Bronchial epithelial cell (primary cell): ENCODE results near the gene IL21. TPM values are rescaled to one million over a fixed set of nuclear protein-coding genes. Genes with fewer than 3 reads are reported as not detected.

ENCODE experiments used
- DNase-seq: peaks from one replicate; pipeline ENCODE4 v3.0.0-alpha.2; 2010; ENCODE audit warnings: low read depth
- FAIRE-seq: peaks from 2 replicates; lab custom pipeline; 2011; peaks lifted over from hg19 to GRCh38; lab: Jason Lieb, UNC
- H3K27me3 ChIP-seq: 2 replicates; pipeline ENCODE4 v1.5.1; 2011; ENCODE audit warnings: low read length; ENCODE audit not compliant: control insufficient read depth, insufficient read depth
- H3K36me3 ChIP-seq: 2 replicates; pipeline ENCODE4 v1.5.1; 2011; ENCODE audit warnings: low read length; ENCODE audit not compliant: control insufficient read depth, insufficient read depth
- H3K4me3 ChIP-seq: 2 replicates; pipeline ENCODE4 v1.5.1; 2011; ENCODE audit warnings: mild to moderate bottlenecking, low read depth, low read length, control low read depth
- CTCF ChIP-seq: IDR thresholded peaks from 2 replicates; pipeline ENCODE4 v1.5.1; 2011; ENCODE audit warnings: mild to moderate bottlenecking, moderate library complexity, low read length, control low read depth, inconsistent platforms; ENCODE audit not compliant: insufficient read depth, severe bottlenecking
- total RNA-seq: library from RNA; depleted of rRNA; stranded (reverse); fragments of >200 nt; gene quantifications from 2 replicates; pipeline ENCODE4 v1.2.1, GENCODE V29; 2014

IL21 gene
- total RNA-seq, 1 donor from 2014 or later = not detected

GRCh38 chr4:122562449-122562848 lies 58.4 kb downstream of the IL21 start:
- Histone ChIP-seq H3K36me3 (no peaks in the 10 kb centered on the region), H3K27me3 (no peaks in the 10 kb centered on the region), H3K4me3 (no peak overlapping the region)
- DNase-seq = no peak
- no peak for FAIRE-seq
- TF ChIP-seq CTCF = no peak

Other genes with a start within 250 kb of the IL21 start
- under 0.01 TPM in 1 of 2 replicates, not detected in the other for gene ADAD1, start 242.1 kb downstream of the IL21 start, total RNA-seq
- not detected in 2 replicates for gene IL2, start 164.3 kb downstream of the IL21 start, total RNA-seq
- 4.5 and 6.8 TPM in 2 replicates for gene BBS12, start 111.6 kb upstream of the IL21 start, total RNA-seq
- gene FGF2, start 205.8 kb upstream of the IL21 start, total RNA-seq = 9.2 and 14.8 TPM in 2 replicates